ENCODE data around the gene FGF19.

DNA sequence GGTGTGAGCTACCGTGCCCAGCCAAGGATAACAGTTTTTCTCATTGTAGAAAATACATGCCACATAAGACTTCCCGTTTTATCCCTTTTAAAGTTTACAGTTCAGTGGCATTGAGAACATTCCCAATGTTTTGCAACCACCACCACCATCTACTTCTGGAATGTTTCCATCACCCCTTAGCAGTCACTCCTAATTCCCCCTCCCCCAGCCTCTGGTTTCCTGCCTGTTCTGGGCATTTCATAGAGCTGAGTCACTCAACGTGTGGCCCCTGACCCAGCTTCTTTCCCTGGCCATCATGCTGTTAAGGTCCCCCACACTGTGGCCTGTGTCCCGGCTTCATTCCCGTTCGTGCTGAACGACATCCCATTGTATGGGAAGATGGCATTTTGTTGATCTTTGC is 40.6 kb upstream of the FGF19 start:
- no peak for TF ChIP-seq POLR2A (IDR thresholded peaks at IDR 0.05)
- TF ChIP-seq, protein P1, sequence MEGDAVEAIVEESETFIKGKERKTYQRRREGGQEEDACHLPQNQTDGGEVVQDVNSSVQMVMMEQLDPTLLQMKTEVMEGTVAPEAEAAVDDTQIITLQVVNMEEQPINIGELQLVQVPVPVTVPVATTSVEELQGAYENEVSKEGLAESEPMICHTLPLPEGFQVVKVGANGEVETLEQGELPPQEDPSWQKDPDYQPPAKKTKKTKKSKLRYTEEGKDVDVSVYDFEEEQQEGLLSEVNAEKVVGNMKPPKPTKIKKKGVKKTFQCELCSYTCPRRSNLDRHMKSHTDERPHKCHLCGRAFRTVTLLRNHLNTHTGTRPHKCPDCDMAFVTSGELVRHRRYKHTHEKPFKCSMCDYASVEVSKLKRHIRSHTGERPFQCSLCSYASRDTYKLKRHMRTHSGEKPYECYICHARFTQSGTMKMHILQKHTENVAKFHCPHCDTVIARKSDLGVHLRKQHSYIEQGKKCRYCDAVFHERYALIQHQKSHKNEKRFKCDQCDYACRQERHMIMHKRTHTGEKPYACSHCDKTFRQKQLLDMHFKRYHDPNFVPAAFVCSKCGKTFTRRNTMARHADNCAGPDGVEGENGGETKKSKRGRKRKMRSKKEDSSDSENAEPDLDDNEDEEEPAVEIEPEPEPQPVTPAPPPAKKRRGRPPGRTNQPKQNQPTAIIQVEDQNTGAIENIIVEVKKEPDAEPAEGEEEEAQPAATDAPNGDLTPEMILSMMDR (IDR thresholded peaks at IDR 0.05), result no peak

All from right lobe of liver (tissue), 4 donors.